CD14-positive monocyte (primary cell): ENCODE results near the gene KRT17. TPM values are rescaled to one million over a fixed set of nuclear protein-coding genes. Genes with fewer than 3 reads are reported as not detected.

Experiments used
- DNase-seq, 3 donors: peaks; one replicate each; pipeline ENCODE4 v3.0.0-alpha.2; 2011 to 2022
- H2AFZ ChIP-seq: 2 replicates; pipeline ENCODE4 v1.6.0; 2012; ENCODE audit warnings: mild to moderate bottlenecking, low read depth, low read length, inconsistent platforms; ENCODE audit not compliant: insufficient read depth, poor library complexity, severe bottlenecking
- H3K27ac ChIP-seq, 2 donors: 1 replicate in 1 of 2; 2 replicates in 1 of 2; pipeline ENCODE4 v1.5.1; 2012 to 2013; ENCODE audit warnings: low read length in 2 of 2, control low read depth in 1 of 2, inconsistent platforms in 1 of 2, low read depth in 1 of 2, mild to moderate bottlenecking in 1 of 2
- H3K27me3 ChIP-seq, 2 donors: one replicate each; pipeline versions ENCODE4 v1.6.0 to v1.6.1; 2011 to 2013; ENCODE audit warnings: low read length in 2 of 2; ENCODE audit not compliant: control insufficient read depth in 2 of 2, insufficient read depth in 2 of 2
- H3K36me3 ChIP-seq, 2 donors: replicated peaks in 1 of 2; 1 replicate in 1 of 2; 2 replicates in 1 of 2; pipeline versions ENCODE4 v1.5.1 to v1.6.1; 2012 to 2013; ENCODE audit warnings: low read length in 2 of 2, control low read depth in 1 of 2, inconsistent platforms in 1 of 2, mild to moderate bottlenecking in 1 of 2; ENCODE audit not compliant: insufficient read depth in 2 of 2, control insufficient read depth in 1 of 2
- H3K4me1 ChIP-seq, 2 donors: 1 replicate in 1 of 2; 2 replicates in 1 of 2; pipeline versions ENCODE4 v1.5.1 to v1.6.1; 2012 to 2013; ENCODE audit warnings: low read length in 2 of 2, control low read depth in 1 of 2, inconsistent platforms in 1 of 2, mild to moderate bottlenecking in 1 of 2, moderate library complexity in 1 of 2; ENCODE audit not compliant: insufficient read depth in 2 of 2, control insufficient read depth in 1 of 2
- H3K4me2 ChIP-seq: replicated peaks from 2 replicates; pipeline ENCODE3; 2012; ENCODE audit warnings: low read length, moderate library complexity, mild to moderate bottlenecking; ENCODE audit not compliant: poor library complexity, severe bottlenecking; ENCODE audit errors: extremely low read depth
- H3K4me3 ChIP-seq, 3 experiments: fragments of 200-600 bp in 1 of 3; sonication (generic) in 1 of 3; replicated peaks in 1 of 3; 1 replicate in 2 of 3; 2 replicates in 1 of 3; pipeline ENCODE4 v1.5.1; 2011 to 2013; ENCODE audit warnings: low read length in 3 of 3, mild to moderate bottlenecking in 3 of 3, control low read depth in 2 of 3, low read depth in 2 of 3, inconsistent platforms in 1 of 3, moderate library complexity in 1 of 3
- H3K79me2 ChIP-seq: 2 replicates; pipeline ENCODE4 v1.6.0; 2012; ENCODE audit warnings: mild to moderate bottlenecking, control low read depth, inconsistent platforms, low read length, moderate library complexity; ENCODE audit not compliant: insufficient read depth
- H3K9ac ChIP-seq: 2 replicates; pipeline ENCODE4 v1.6.0; 2017; ENCODE audit warnings: low read length, mild to moderate bottlenecking; ENCODE audit not compliant: insufficient read depth, poor library complexity, severe bottlenecking
- H3K9me3 ChIP-seq, 2 donors: replicated peaks in 1 of 2; 1 replicate in 1 of 2; 2 replicates in 1 of 2; pipeline versions ENCODE4 v1.5.1 to v1.6.1; 2012 to 2013; ENCODE audit warnings: low read length in 2 of 2, control low read depth in 1 of 2; ENCODE audit not compliant: control insufficient read depth in 1 of 2, insufficient read depth in 1 of 2
- H4K20me1 ChIP-seq: 2 replicates; pipeline ENCODE4 v1.6.0; 2012; ENCODE audit warnings: mild to moderate bottlenecking, low read length, control low read depth, moderate library complexity; ENCODE audit not compliant: insufficient read depth
- H3K27ac Mint-ChIP-seq, 7 donors: one replicate each; pipeline ENCODE4 v1.8.0; 2020; ENCODE audit warnings: mild to moderate bottlenecking in 7 of 7, mixed read lengths in 7 of 7, moderate library complexity in 6 of 7, inconsistent platforms in 2 of 7
- H3K27me3 Mint-ChIP-seq, 3 donors: one replicate each; pipeline ENCODE4 v1.8.0; 2021 to 2022; ENCODE audit warnings: low read depth in 3 of 3, mild to moderate bottlenecking in 3 of 3, mixed read lengths in 3 of 3, moderate library complexity in 3 of 3, inconsistent platforms in 1 of 3
- H3K36me3 Mint-ChIP-seq, 2 donors: one replicate each; pipeline ENCODE4 v1.8.0; 2020; ENCODE audit warnings: mixed read lengths in 2 of 2, inconsistent platforms in 1 of 2, mild to moderate bottlenecking in 1 of 2
- H3K4me1 Mint-ChIP-seq: one replicate; pipeline ENCODE4 v1.8.0; 2020; ENCODE audit warnings: mild to moderate bottlenecking, mixed read lengths
- H3K4me3 Mint-ChIP-seq, 2 donors: one replicate each; pipeline ENCODE4 v1.8.0; 2020; ENCODE audit warnings: mild to moderate bottlenecking in 2 of 2, mixed read lengths in 2 of 2, moderate library complexity in 1 of 2
- H3K9me3 Mint-ChIP-seq, 7 donors: one replicate each; pipeline ENCODE4 v1.8.0; 2020 to 2022; ENCODE audit warnings: mixed read lengths in 7 of 7, mild to moderate bottlenecking in 6 of 7, moderate library complexity in 6 of 7, inconsistent platforms in 2 of 7
- CTCF ChIP-seq: fragments of 200-600 bp; IDR thresholded peaks from one replicate; pipeline ENCODE4 v1.8.0; 2022; ENCODE audit warnings: antibody characterized with exemption, mild to moderate bottlenecking
- WGBS: methylation state at CpG from one replicate; pipeline ENCODE4 v1.1.5; 2013; ENCODE audit warnings: missing lambda C conversion rate; ENCODE audit not compliant: insufficient coverage; 5-methylcytosine and 5-hydroxymethylcytosine counted together
- intact Hi-C, 2 donors: fragments of 100-400 bp; cut with micrococcal nuclease; formaldehyde crosslinking; loops; one replicate each; pipeline versions ENCODE4 v1.15.0 to v1.15.1; 2023
- polyA plus RNA-seq, 3 donors: library from polyadenylated mRNA; depleted of rRNA in 1 of 3; unstranded in 2 of 3; stranded (reverse) in 1 of 3; fragments of 300-500 nt in 2 of 3; fragments of >200 nt in 1 of 3; fragmentation: Illumina TruSeq in 2 of 3; gene quantifications; 1 replicate in 2 of 3; 2 replicates in 1 of 3; pipeline ENCODE4 v1.2.3, GENCODE V29; 2012 to 2021

The KRT17 gene
- polyA plus RNA-seq, 3 donors = 0.49 TPM; not detected in 2

GRCh38 chr17:41659427-41660212 lies 35.2 kb upstream of the KRT17 start:
- H3K36me3 Mint-ChIP-seq = no peaks in the 10 kb centered on the region
- intact Hi-C loops = loop anchor here (5.0 to 10.0 kb wide), 4 partner anchors 112 to 755 kb away; no protein-coding TSS in a partner anchor
- peaks cover 11 to 12% (median 11%) of the 10 kb centered on the region in 3 donors for H3K27me3 Mint-ChIP-seq
- no peaks in the 10 kb centered on the region for H3K27me3 ChIP-seq
- TF ChIP-seq CTCF = no peak
- no peak overlapping the region for H3K4me3 Mint-ChIP-seq
- no peaks in the 10 kb centered on the region for H3K36me3 ChIP-seq
- no peak overlapping the region for H3K27ac ChIP-seq
- no peak overlapping the region for H3K9ac ChIP-seq
- no peaks in the 10 kb centered on the region for H3K4me1 ChIP-seq
- H2AFZ ChIP-seq = no peak overlapping the region
- H3K4me1 Mint-ChIP-seq = peaks cover 2% of the 10 kb centered on the region
- no peaks in the 10 kb centered on the region for H3K79me2 ChIP-seq
- H3K9me3 Mint-ChIP-seq = peaks cover 0 to 2% (median 0%) of the 10 kb centered on the region in 7 donors
- WGBS = 94% methylated on average over 9 of the region's 11 CpGs
- peak overlapping the region in 3 of 7 donors; percentile 1 to 60 (median 42) for H3K27ac Mint-ChIP-seq
- no peaks in the 10 kb centered on the region for H4K20me1 ChIP-seq
- DNase-seq = no peak
- H3K9me3 ChIP-seq = no peaks in the 10 kb centered on the region
- H3K4me2 ChIP-seq = no peak overlapping the region
- H3K4me3 ChIP-seq = no peak overlapping the region

GRCh38 chr17:41658846-41659245 lies 34.5 kb upstream of the KRT17 start:
- Mint-ChIP-seq H3K9me3 (peaks cover 0 to 2% (median 0%) of the 10 kb centered on the region in 7 donors), H3K36me3 (no peaks in the 10 kb centered on the region), H3K4me1 (peaks cover 2% of the 10 kb centered on the region), H3K4me3 (no peak overlapping the region), H3K27ac (peak overlapping the region in 1 of 7 donors; percentile 42), H3K27me3 (peaks cover 5 to 8% (median 6%) of the 10 kb centered on the region in 3 donors)
- H3K9ac ChIP-seq = no peak overlapping the region
- no peaks in the 10 kb centered on the region for H3K36me3 ChIP-seq
- H3K9me3 ChIP-seq = no peaks in the 10 kb centered on the region
- H3K27me3 ChIP-seq = no peaks in the 10 kb centered on the region
- no peak overlapping the region for H3K4me2 ChIP-seq
- intact Hi-C loops = no loop called here
- no peaks in the 10 kb centered on the region for H3K79me2 ChIP-seq
- H2AFZ ChIP-seq = no peak overlapping the region
- TF ChIP-seq CTCF = no peak
- H4K20me1 ChIP-seq = no peaks in the 10 kb centered on the region
- no peak for DNase-seq
- H3K27ac ChIP-seq = no peak overlapping the region
- H3K4me1 ChIP-seq = no peaks in the 10 kb centered on the region
- 50% methylated on average over 2 of the region's 5 CpGs for WGBS
- no peak overlapping the region for H3K4me3 ChIP-seq
